Trophoblast cell (in vitro differentiated cells and primary cell): Measurements from ENCODE around the gene OCIAD1.
A peak's percentile ranks its signal among the peaks of the same experiment; 100 is the strongest.
"Not testable (repeated sequence)": the region's sequence is repeated elsewhere in the genome, so short reads cannot be mapped to it uniquely, and the experiment has no call there.

Source experiments
- DNase-seq, 2 donors: peaks; one replicate each; pipeline ENCODE4 v3.0.0-alpha.2; 2016
- H2AFZ ChIP-seq: 2 replicates; pipeline ENCODE4 v1.6.1; 2013; ENCODE audit warnings: low read length, moderate library complexity, mild to moderate bottlenecking; ENCODE audit not compliant: insufficient read depth, poor library complexity
- H2AK5ac ChIP-seq: 2 replicates; pipeline ENCODE4 v1.6.1; 2013; ENCODE audit warnings: mild to moderate bottlenecking, low read length
- H2BK120ac ChIP-seq: 2 replicates; pipeline ENCODE4 v1.6.1; 2013; ENCODE audit warnings: low read length, mild to moderate bottlenecking, moderate library complexity; ENCODE audit not compliant: insufficient read depth, poor library complexity
- H2BK12ac ChIP-seq: 2 replicates; pipeline ENCODE4 v1.6.1; 2013; ENCODE audit warnings: mild to moderate bottlenecking, low read length, moderate library complexity
- H2BK5ac ChIP-seq: 2 replicates; pipeline ENCODE4 v1.6.1; 2013; ENCODE audit warnings: low read length, low read depth, moderate library complexity, mild to moderate bottlenecking; ENCODE audit not compliant: poor library complexity
- H3K14ac ChIP-seq: 2 replicates; pipeline ENCODE4 v1.6.1; 2013; ENCODE audit warnings: mild to moderate bottlenecking, low read length
- H3K18ac ChIP-seq: 2 replicates; pipeline ENCODE4 v1.6.1; 2013; ENCODE audit warnings: mild to moderate bottlenecking, low read length
- H3K23ac ChIP-seq: 2 replicates; pipeline ENCODE4 v1.6.1; 2013; ENCODE audit warnings: low read length
- H3K27ac ChIP-seq: 2 replicates; pipeline ENCODE4 v1.5.1; 2013; ENCODE audit warnings: low read depth, mild to moderate bottlenecking, inconsistent platforms, low read length, moderate library complexity
- H3K27me3 ChIP-seq: 2 replicates; pipeline ENCODE4 v1.6.1; 2013; ENCODE audit warnings: inconsistent platforms, mild to moderate bottlenecking, low read length, moderate library complexity; ENCODE audit not compliant: insufficient read depth
- H3K36me3 ChIP-seq, 2 experiments: 1 replicate in 1 of 2; 2 replicates in 1 of 2; pipeline ENCODE4 v1.6.1; 2013; ENCODE audit warnings: low read length in 2 of 2, mild to moderate bottlenecking in 2 of 2, moderate library complexity in 1 of 2; ENCODE audit not compliant: insufficient read depth in 2 of 2, control insufficient read depth in 1 of 2
- H3K4ac ChIP-seq: 2 replicates; pipeline ENCODE4 v1.6.1; 2013; ENCODE audit warnings: low read depth, mild to moderate bottlenecking, low read length, moderate library complexity
- H3K4me1 ChIP-seq, 2 experiments: 1 replicate in 1 of 2; 2 replicates in 1 of 2; pipeline ENCODE4 v1.6.1; 2013; ENCODE audit warnings: low read length in 2 of 2, mild to moderate bottlenecking in 2 of 2, moderate library complexity in 1 of 2; ENCODE audit not compliant: insufficient read depth in 2 of 2, control insufficient read depth in 1 of 2
- H3K4me2 ChIP-seq: 2 replicates; pipeline ENCODE4 v1.6.1; 2013; ENCODE audit warnings: inconsistent platforms, mild to moderate bottlenecking, low read length, moderate library complexity
- H3K4me3 ChIP-seq: 2 replicates; pipeline ENCODE4 v1.5.1; 2013; ENCODE audit warnings: mild to moderate bottlenecking, low read depth, low read length, inconsistent platforms
- H3K79me1 ChIP-seq: one replicate; pipeline ENCODE4 v1.6.1; 2013; ENCODE audit warnings: low read length
- H3K79me2 ChIP-seq: 2 replicates; pipeline ENCODE4 v1.6.1; 2013; ENCODE audit warnings: low read length, mild to moderate bottlenecking; ENCODE audit not compliant: control insufficient read depth, insufficient read depth, poor library complexity
- H3K9ac ChIP-seq: 2 replicates; pipeline ENCODE4 v1.6.1; 2013; ENCODE audit warnings: mild to moderate bottlenecking, low read length
- H3K9me3 ChIP-seq: 2 replicates; pipeline ENCODE4 v1.6.1; 2013; ENCODE audit warnings: low read depth, mild to moderate bottlenecking, control low read depth, inconsistent platforms, low read length; ENCODE audit not compliant: insufficient read depth
- H4K12ac ChIP-seq: 2 replicates; pipeline ENCODE4 v1.6.1; 2013; ENCODE audit warnings: low read depth, mild to moderate bottlenecking, low read length, moderate library complexity
- H4K8ac ChIP-seq: 2 replicates; pipeline ENCODE4 v1.6.1; 2013; ENCODE audit warnings: low read depth, mild to moderate bottlenecking, low read length, moderate library complexity
- H4K91ac ChIP-seq: one replicate; pipeline ENCODE4 v1.6.1; 2013; ENCODE audit warnings: low read depth, mild to moderate bottlenecking, low read length, moderate library complexity
- WGBS: extraction: QIAGEN DNeasy Blood & Tissue Kit; methylation state at CpG from one replicate; pipeline ENCODE4 v1.1.7; 2013; ENCODE audit warnings: missing lambda C conversion rate; ENCODE audit not compliant: insufficient read length, insufficient coverage; ENCODE audit errors: extremely low coverage; 5-methylcytosine and 5-hydroxymethylcytosine counted together

OCIAD1 gene

GRCh38 chr4:48863728-48864127, 32.8 kb downstream of the OCIAD1 start:
- H3K4ac ChIP-seq, result no peak overlapping the region
- no peak overlapping the region for H3K9ac ChIP-seq
- whole genome bisulfite sequencing, result no CpG with 5 or more reads among the region's 4 CpGs
- H3K4me1 ChIP-seq, result no peaks in the 10 kb centered on the region
- no peak overlapping the region for H2BK5ac ChIP-seq
- peaks cover 2 to 3% of the 10 kb centered on the region in 2 experiments for H3K36me3 ChIP-seq
- DNase-seq, result no peak
- no peak overlapping the region for H2AFZ ChIP-seq
- no peak overlapping the region for H3K4me3 ChIP-seq
- no peak overlapping the region for H3K14ac ChIP-seq
- no peaks in the 10 kb centered on the region for H3K79me2 ChIP-seq
- H2BK120ac ChIP-seq, result no peak overlapping the region
- H4K91ac ChIP-seq, result no peak overlapping the region
- no peak overlapping the region for H2BK12ac ChIP-seq
- H4K12ac ChIP-seq, result no peak overlapping the region
- no peak overlapping the region for H3K18ac ChIP-seq
- H4K8ac ChIP-seq, result no peak overlapping the region
- H3K79me1 ChIP-seq, result no peaks in the 10 kb centered on the region
- H3K23ac ChIP-seq, result no peak overlapping the region
- no peaks in the 10 kb centered on the region for H3K9me3 ChIP-seq
- H3K27ac ChIP-seq, result no peak overlapping the region
- H3K27me3 ChIP-seq, result no peaks in the 10 kb centered on the region
- H2AK5ac ChIP-seq, result no peak overlapping the region
- H3K4me2 ChIP-seq, result no peak overlapping the region

- not testable (repeated sequence) for H3K9ac ChIP-seq, H3K4ac ChIP-seq, H3K18ac ChIP-seq, H3K36me3 ChIP-seq, H3K79me1 ChIP-seq, H2BK120ac ChIP-seq, H4K12ac ChIP-seq, H3K4me2 ChIP-seq, H3K9me3 ChIP-seq, H4K91ac ChIP-seq, H2AK5ac ChIP-seq, H3K27ac ChIP-seq, H3K23ac ChIP-seq, H2AFZ ChIP-seq, H3K27me3 ChIP-seq, H3K4me1 ChIP-seq, H2BK5ac ChIP-seq, H3K14ac ChIP-seq, H3K4me3 ChIP-seq, DNase-seq, H2BK12ac ChIP-seq, H3K79me2 ChIP-seq, H4K8ac ChIP-seq
- no CpG with 5 or more reads among the region's 4 CpGs for WGBS
Measured at GRCh38 chr4:48864696-48865095, 33.8 kb downstream of the OCIAD1 start.

GRCh38 chr4:48877827-48878535, 47.1 kb downstream of the OCIAD1 start:
- peak overlapping the region; percentile 12 for H3K9ac ChIP-seq
- no peak overlapping the region for H2AK5ac ChIP-seq
- no peak overlapping the region for H3K27ac ChIP-seq
- no peak overlapping the region for H2BK5ac ChIP-seq
- no peak overlapping the region for H3K14ac ChIP-seq
- H4K12ac ChIP-seq, result no peak overlapping the region
- no peaks in the 10 kb centered on the region for H3K79me1 ChIP-seq
- no peak overlapping the region for H3K4ac ChIP-seq
- no peak overlapping the region for H3K4me3 ChIP-seq
- H2BK12ac ChIP-seq, result no peak overlapping the region
- no peak overlapping the region for H2BK120ac ChIP-seq
- peak; percentile 17 to 38 for DNase-seq
- no peaks in the 10 kb centered on the region for H3K4me1 ChIP-seq
- no peak overlapping the region for H3K18ac ChIP-seq
- H3K27me3 ChIP-seq, result no peaks in the 10 kb centered on the region
- H3K36me3 ChIP-seq, result no peaks in the 10 kb centered on the region
- no peak overlapping the region for H2AFZ ChIP-seq
- no peak overlapping the region for H4K8ac ChIP-seq
- H3K23ac ChIP-seq, result no peak overlapping the region
- no peaks in the 10 kb centered on the region for H3K9me3 ChIP-seq
- no peak overlapping the region for H4K91ac ChIP-seq
- H3K4me2 ChIP-seq, result no peak overlapping the region
- no peaks in the 10 kb centered on the region for H3K79me2 ChIP-seq
- no CpG with 5 or more reads among the region's 1 CpG for whole genome bisulfite sequencing

GRCh38 chr4:48879561-48880442, 48.9 kb downstream of the OCIAD1 start:
- Histone ChIP-seq H3K27ac (peak overlapping the region; percentile 25), H3K4me2 (no peak overlapping the region), H3K79me2 (no peaks in the 10 kb centered on the region), H3K14ac (no peak overlapping the region), H3K18ac (no peak overlapping the region), H3K79me1 (no peaks in the 10 kb centered on the region), H3K27me3 (no peaks in the 10 kb centered on the region), H3K4ac (no peak overlapping the region), H4K12ac (no peak overlapping the region), H2BK5ac (no peak overlapping the region), H2BK12ac (no peak overlapping the region), H4K91ac (no peak overlapping the region), H2AK5ac (no peak overlapping the region), H3K4me3 (no peak overlapping the region), H2BK120ac (no peak overlapping the region), H2AFZ (no peak overlapping the region), H3K23ac (no peak overlapping the region), H3K36me3 (no peaks in the 10 kb centered on the region), H3K9me3 (no peaks in the 10 kb centered on the region), H3K4me1 (no peaks in the 10 kb centered on the region), H3K9ac (no peak overlapping the region), H4K8ac (no peak overlapping the region)
- no CpG with 5 or more reads among the region's 9 CpGs for WGBS
- peak; percentile 80 to 99 for DNase-seq
